ENCODE data around the gene FUZ.

Gene FUZ

DNA sequence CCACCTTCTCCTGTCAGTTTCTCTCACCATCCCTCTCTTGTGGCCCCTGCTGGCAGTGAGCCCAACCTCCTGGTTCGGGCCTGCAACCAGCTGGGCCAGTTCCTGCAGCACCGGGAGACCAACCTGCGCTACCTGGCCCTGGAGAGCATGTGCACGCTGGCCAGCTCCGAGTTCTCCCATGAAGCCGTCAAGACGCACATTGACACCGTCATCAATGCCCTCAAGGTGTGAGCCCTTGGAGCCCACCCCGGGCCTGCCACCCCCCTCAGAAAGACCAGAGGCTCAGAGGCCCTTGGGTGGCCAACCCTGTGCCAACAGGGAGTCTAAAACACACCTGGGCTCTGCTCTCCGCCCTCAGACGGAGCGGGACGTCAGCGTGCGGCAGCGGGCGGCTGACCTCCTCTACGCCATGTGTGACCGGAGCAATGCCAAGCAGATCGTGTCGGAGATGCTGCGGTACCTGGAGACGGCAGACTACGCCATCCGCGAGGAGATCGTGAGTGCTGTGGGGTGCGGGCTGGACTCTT, 13.8 kb downstream of the FUZ start:
- Histone ChIP-seq H3K9ac (ENCODE audit: low read depth in 1 of 2, low read length in 2 of 2) (no peak overlapping the region), H3K4me3 (ENCODE audit: low read depth in 1 of 2, low read length in 2 of 2) (no peak overlapping the region), H3K4me1 (ENCODE audit: control insufficient read depth in 1 of 2, insufficient read depth in 2 of 2, low read length in 2 of 2) (no peaks in the 10 kb centered on the region), H3K36me3 (ENCODE audit: control insufficient read depth in 1 of 2, insufficient read depth in 2 of 2, low read length in 2 of 2) (peaks cover 42 to 81% of the 10 kb centered on the region in 2 donors), H3K9me3 (ENCODE audit: control insufficient read depth in 1 of 2, low read length in 2 of 2) (no peaks in the 10 kb centered on the region), H3K27ac (ENCODE audit: low read depth, low read length) (no peak overlapping the region), H3K27me3 (ENCODE audit: control insufficient read depth in 1 of 2, insufficient read depth in 2 of 2, low read length in 2 of 2) (no peaks in the 10 kb centered on the region)

- H3K36me3 ChIP-seq (ENCODE audit: control insufficient read depth in 1 of 2, insufficient read depth in 2 of 2, low read length in 2 of 2), result peaks cover 41 to 83% of the 10 kb centered on the region in 2 donors
- no peaks in the 10 kb centered on the region for H3K4me1 ChIP-seq (ENCODE audit: control insufficient read depth in 1 of 2, insufficient read depth in 2 of 2, low read length in 2 of 2)
- H3K9ac ChIP-seq (ENCODE audit: low read depth in 1 of 2, low read length in 2 of 2), result no peak overlapping the region
- H3K27ac ChIP-seq (ENCODE audit: low read depth, low read length), result no peak overlapping the region
- H3K27me3 ChIP-seq (ENCODE audit: control insufficient read depth in 1 of 2, insufficient read depth in 2 of 2, low read length in 2 of 2), result no peaks in the 10 kb centered on the region
- H3K4me3 ChIP-seq (ENCODE audit: low read depth in 1 of 2, low read length in 2 of 2), result no peak overlapping the region
- H3K9me3 ChIP-seq (ENCODE audit: control insufficient read depth in 1 of 2, low read length in 2 of 2), result no peaks in the 10 kb centered on the region
These were observed 14.5 kb downstream of the FUZ start for GRCh38 chr19:49798574-49798973.

DNA sequence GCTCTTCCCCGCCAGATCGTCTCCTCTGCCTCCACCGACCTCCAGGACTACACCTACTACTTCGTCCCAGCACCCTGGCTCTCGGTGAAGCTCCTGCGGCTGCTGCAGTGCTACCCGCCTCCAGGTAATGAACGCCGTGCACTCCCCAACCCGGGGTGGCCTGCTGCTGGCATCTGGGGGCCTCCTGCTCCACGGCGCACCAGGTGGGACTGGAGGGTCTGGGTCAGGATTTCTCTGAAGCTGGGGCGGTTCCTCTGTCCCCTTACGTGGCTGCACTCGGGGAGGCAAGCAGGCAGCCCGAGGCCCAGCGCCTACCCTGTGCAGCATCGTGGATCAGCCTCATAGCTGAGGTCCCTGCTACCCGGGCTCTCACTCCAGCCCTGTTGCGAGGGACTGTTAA, 17.5 kb downstream of the FUZ start:
- Histone ChIP-seq H3K4me1 (ENCODE audit: control insufficient read depth in 1 of 2, insufficient read depth in 2 of 2, low read length in 2 of 2) (no peaks in the 10 kb centered on the region), H3K27me3 (ENCODE audit: control insufficient read depth in 1 of 2, insufficient read depth in 2 of 2, low read length in 2 of 2) (no peaks in the 10 kb centered on the region), H3K9me3 (ENCODE audit: control insufficient read depth in 1 of 2, low read length in 2 of 2) (no peaks in the 10 kb centered on the region), H3K27ac (ENCODE audit: low read depth, low read length) (no peak overlapping the region), H3K9ac (ENCODE audit: low read depth in 1 of 2, low read length in 2 of 2) (no peak overlapping the region), H3K36me3 (ENCODE audit: control insufficient read depth in 1 of 2, insufficient read depth in 2 of 2, low read length in 2 of 2) (peaks cover 40 to 88% of the 10 kb centered on the region in 2 donors), H3K4me3 (ENCODE audit: low read depth in 1 of 2, low read length in 2 of 2) (no peak overlapping the region)

DNA sequence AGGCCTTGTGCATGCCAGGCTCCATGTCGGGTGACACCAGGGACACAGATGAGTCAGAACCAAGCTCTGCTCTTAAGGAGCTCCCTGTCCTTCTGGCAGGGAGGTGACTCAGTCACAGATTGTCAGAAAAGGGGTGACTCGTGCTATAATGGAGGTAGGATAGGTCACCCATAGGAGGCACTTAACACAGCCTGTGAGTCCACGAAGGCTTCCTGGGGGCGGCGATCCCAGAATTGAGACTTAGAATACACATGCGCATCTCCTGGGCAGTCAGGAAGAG, 19.6 kb downstream of the FUZ start:
- no peaks in the 10 kb centered on the region for H3K27me3 ChIP-seq (ENCODE audit: control insufficient read depth in 1 of 2, insufficient read depth in 2 of 2, low read length in 2 of 2)
- no peak overlapping the region for H3K4me3 ChIP-seq (ENCODE audit: low read depth in 1 of 2, low read length in 2 of 2)
- H3K4me1 ChIP-seq (ENCODE audit: control insufficient read depth in 1 of 2, insufficient read depth in 2 of 2, low read length in 2 of 2), result no peaks in the 10 kb centered on the region
- peaks cover 34 to 84% of the 10 kb centered on the region in 2 donors for H3K36me3 ChIP-seq (ENCODE audit: control insufficient read depth in 1 of 2, insufficient read depth in 2 of 2, low read length in 2 of 2)
- H3K9me3 ChIP-seq (ENCODE audit: control insufficient read depth in 1 of 2, low read length in 2 of 2), result no peaks in the 10 kb centered on the region
- no peak overlapping the region for H3K9ac ChIP-seq (ENCODE audit: low read depth in 1 of 2, low read length in 2 of 2)
- no peak overlapping the region for H3K27ac ChIP-seq (ENCODE audit: low read depth, low read length)

DNA sequence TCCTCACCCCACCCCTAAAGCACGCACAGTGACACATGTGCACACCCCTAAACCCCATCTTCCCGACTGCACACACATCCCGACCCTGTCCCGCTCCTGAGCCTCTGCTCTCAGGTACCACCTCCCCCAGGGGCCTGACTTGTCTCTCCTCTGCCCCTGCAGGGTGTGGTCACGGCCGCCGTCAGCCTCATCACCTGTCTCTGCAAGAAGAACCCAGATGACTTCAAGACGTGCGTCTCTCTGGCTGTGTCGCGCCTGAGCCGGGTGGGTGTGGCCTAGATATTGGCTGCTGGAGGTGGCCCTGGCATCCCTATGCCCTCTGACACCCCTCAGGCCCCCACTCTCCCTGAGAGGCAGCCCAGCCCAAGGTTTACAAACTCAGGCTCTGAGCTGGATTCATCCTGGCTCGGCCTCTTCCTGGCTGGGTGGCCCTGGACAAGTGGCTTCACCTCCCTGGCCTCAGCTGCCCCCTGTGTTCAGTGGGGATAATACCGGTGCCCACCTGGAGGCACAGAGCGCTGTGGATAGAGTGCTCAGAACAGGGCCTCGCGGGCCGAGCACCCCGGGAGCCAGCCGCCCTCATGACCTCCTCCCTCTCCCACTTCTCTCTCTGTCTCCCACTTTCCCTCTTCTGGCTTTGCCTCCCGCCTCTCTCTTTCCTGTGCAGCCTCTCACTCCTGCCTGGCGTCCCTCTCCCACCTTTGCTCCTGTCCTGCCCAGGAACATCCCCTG, 20.1 kb downstream of the FUZ start:
- no peaks in the 10 kb centered on the region for H3K9me3 ChIP-seq (ENCODE audit: control insufficient read depth in 1 of 2, low read length in 2 of 2)
- H3K9ac ChIP-seq (ENCODE audit: low read depth in 1 of 2, low read length in 2 of 2), result no peak overlapping the region
- H3K27ac ChIP-seq (ENCODE audit: low read depth, low read length), result no peak overlapping the region
- H3K27me3 ChIP-seq (ENCODE audit: control insufficient read depth in 1 of 2, insufficient read depth in 2 of 2, low read length in 2 of 2), result no peaks in the 10 kb centered on the region
- H3K4me1 ChIP-seq (ENCODE audit: control insufficient read depth in 1 of 2, insufficient read depth in 2 of 2, low read length in 2 of 2), result no peaks in the 10 kb centered on the region
- H3K36me3 ChIP-seq (ENCODE audit: control insufficient read depth in 1 of 2, insufficient read depth in 2 of 2, low read length in 2 of 2), result peaks cover 29 to 84% of the 10 kb centered on the region in 2 donors
- H3K4me3 ChIP-seq (ENCODE audit: low read depth in 1 of 2, low read length in 2 of 2), result no peak overlapping the region

DNA sequence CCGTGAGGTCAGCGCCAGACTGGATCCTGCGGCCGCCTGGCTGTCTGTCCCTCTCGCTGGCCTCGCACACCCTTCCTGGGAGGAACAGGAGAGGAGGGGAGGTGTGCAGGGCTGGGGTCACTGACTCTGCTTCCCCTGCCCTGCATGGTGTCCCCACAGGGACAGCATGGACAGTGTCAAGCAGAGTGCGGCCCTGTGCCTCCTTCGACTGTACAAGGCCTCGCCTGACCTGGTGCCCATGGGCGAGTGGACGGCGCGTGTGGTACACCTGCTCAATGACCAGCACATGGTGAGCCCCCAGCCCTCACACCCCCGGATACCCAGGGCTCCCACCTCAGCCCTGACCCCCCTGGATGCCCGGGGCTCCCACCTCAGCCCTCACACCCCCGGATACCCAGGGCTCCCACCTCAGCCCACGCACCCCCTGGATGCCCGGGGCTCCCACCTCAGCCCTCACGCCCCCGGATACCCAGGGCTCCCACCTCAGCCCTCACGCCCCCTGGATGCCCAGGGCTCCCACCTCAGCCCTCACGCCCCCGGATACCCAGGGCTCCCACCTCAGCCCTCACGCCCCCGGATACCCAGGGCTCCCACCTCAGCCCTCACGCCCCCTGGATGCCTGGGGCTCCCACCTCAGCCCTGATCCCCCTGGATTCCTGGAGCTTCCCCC, 21.2 kb downstream of the FUZ start:
- peaks cover 24 to 78% of the 10 kb centered on the region in 2 donors for H3K36me3 ChIP-seq (ENCODE audit: control insufficient read depth in 1 of 2, insufficient read depth in 2 of 2, low read length in 2 of 2)

GRCh38 chr19:49790866-49791265, 22.2 kb downstream of the FUZ start:
- no peak overlapping the region for H3K9ac ChIP-seq (ENCODE audit: low read depth in 1 of 2, low read length in 2 of 2)
- H3K9me3 ChIP-seq (ENCODE audit: control insufficient read depth in 1 of 2, low read length in 2 of 2), result no peaks in the 10 kb centered on the region
- H3K27ac ChIP-seq (ENCODE audit: low read depth, low read length), result no peak overlapping the region
- peaks cover 0 to 5% of the 10 kb centered on the region in 2 donors for H3K4me1 ChIP-seq (ENCODE audit: control insufficient read depth in 1 of 2, insufficient read depth in 2 of 2, low read length in 2 of 2)
- H3K36me3 ChIP-seq (ENCODE audit: control insufficient read depth in 1 of 2, insufficient read depth in 2 of 2, low read length in 2 of 2), result peaks cover 14 to 68% of the 10 kb centered on the region in 2 donors
- no peaks in the 10 kb centered on the region for H3K27me3 ChIP-seq (ENCODE audit: control insufficient read depth in 1 of 2, insufficient read depth in 2 of 2, low read length in 2 of 2)
- no peak overlapping the region for H3K4me3 ChIP-seq (ENCODE audit: low read depth in 1 of 2, low read length in 2 of 2)

More for the DNA sequence above, 21.2 kb downstream of the FUZ start:
- Histone ChIP-seq H3K9me3 (ENCODE audit: control insufficient read depth in 1 of 2, low read length in 2 of 2) (no peaks in the 10 kb centered on the region), H3K4me3 (ENCODE audit: low read depth in 1 of 2, low read length in 2 of 2) (no peak overlapping the region), H3K9ac (ENCODE audit: low read depth in 1 of 2, low read length in 2 of 2) (no peak overlapping the region), H3K27me3 (ENCODE audit: control insufficient read depth in 1 of 2, insufficient read depth in 2 of 2, low read length in 2 of 2) (no peaks in the 10 kb centered on the region), H3K4me1 (ENCODE audit: control insufficient read depth in 1 of 2, insufficient read depth in 2 of 2, low read length in 2 of 2) (no peaks in the 10 kb centered on the region), H3K27ac (ENCODE audit: low read depth, low read length) (no peak overlapping the region)

GRCh38 chr19:49788857-49789256, 24.2 kb downstream of the FUZ start:
- peaks cover 0 to 5% of the 10 kb centered on the region in 2 donors for H3K4me1 ChIP-seq (ENCODE audit: control insufficient read depth in 1 of 2, insufficient read depth in 2 of 2, low read length in 2 of 2)
- peaks cover 9 to 62% of the 10 kb centered on the region in 2 donors for H3K36me3 ChIP-seq (ENCODE audit: control insufficient read depth in 1 of 2, insufficient read depth in 2 of 2, low read length in 2 of 2)
- no peaks in the 10 kb centered on the region for H3K9me3 ChIP-seq (ENCODE audit: control insufficient read depth in 1 of 2, low read length in 2 of 2)
- H3K9ac ChIP-seq (ENCODE audit: low read depth in 1 of 2, low read length in 2 of 2), result no peak overlapping the region
- no peak overlapping the region for H3K27ac ChIP-seq (ENCODE audit: low read depth, low read length)
- H3K27me3 ChIP-seq (ENCODE audit: control insufficient read depth in 1 of 2, insufficient read depth in 2 of 2, low read length in 2 of 2), result no peaks in the 10 kb centered on the region
- H3K4me3 ChIP-seq (ENCODE audit: low read depth in 1 of 2, low read length in 2 of 2), result no peak overlapping the region

DNA sequence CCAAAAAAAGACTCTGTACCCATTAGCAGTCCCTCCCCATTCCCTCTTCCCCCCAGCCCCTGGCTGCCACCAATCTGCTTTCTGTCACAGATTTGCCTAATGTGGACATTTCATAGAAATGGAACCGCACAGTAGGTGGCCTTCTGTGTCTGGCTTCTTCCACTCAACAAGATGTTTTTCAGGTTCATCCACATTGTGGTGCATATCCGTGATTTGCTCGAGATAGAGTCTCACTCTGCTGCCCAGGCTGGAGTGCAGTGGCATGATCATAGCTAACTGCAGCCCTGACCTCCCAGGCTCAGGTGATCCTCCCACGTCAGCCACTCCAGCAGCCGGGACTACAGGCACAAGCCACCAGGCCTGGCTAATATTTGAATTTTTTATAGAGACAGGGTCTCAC, 25.3 kb downstream of the FUZ start:
- H3K36me3 ChIP-seq (ENCODE audit: control insufficient read depth in 1 of 2, insufficient read depth in 2 of 2, low read length in 2 of 2), result peaks cover 8 to 63% of the 10 kb centered on the region in 2 donors
- H3K4me3 ChIP-seq (ENCODE audit: low read depth in 1 of 2, low read length in 2 of 2), result no peak overlapping the region
- peaks cover 0 to 5% of the 10 kb centered on the region in 2 donors for H3K4me1 ChIP-seq (ENCODE audit: control insufficient read depth in 1 of 2, insufficient read depth in 2 of 2, low read length in 2 of 2)
- H3K9me3 ChIP-seq (ENCODE audit: control insufficient read depth in 1 of 2, low read length in 2 of 2), result no peaks in the 10 kb centered on the region
- no peak overlapping the region for H3K27ac ChIP-seq (ENCODE audit: low read depth, low read length)
- no peak overlapping the region for H3K9ac ChIP-seq (ENCODE audit: low read depth in 1 of 2, low read length in 2 of 2)
- no peaks in the 10 kb centered on the region for H3K27me3 ChIP-seq (ENCODE audit: control insufficient read depth in 1 of 2, insufficient read depth in 2 of 2, low read length in 2 of 2)

DNA sequence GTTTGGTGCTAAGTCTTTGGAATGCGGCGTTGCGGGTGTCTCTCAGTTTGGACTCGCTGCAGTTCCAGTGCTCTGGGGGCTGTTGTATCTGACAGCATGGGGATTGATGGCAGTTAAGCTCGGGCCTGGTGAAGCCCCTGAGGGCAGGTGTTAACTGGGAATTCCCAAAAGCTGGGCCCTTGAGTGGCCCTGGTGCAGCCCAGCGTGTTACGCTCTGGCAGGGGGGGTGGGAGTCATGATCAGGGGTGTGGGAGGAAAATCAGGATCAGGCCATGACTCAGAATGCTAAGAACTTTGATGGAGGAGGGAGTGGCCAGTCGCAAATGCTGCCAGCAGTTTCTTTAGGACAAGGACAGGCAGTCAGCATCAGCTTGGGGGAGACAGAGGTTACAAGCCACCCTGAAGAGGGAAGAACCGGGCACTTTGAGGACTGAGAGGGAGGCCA, 26.7 kb downstream of the FUZ start:
- H3K9ac ChIP-seq (ENCODE audit: low read depth in 1 of 2, low read length in 2 of 2), result no peak overlapping the region
- peaks cover 11 to 56% of the 10 kb centered on the region in 2 donors for H3K36me3 ChIP-seq (ENCODE audit: control insufficient read depth in 1 of 2, insufficient read depth in 2 of 2, low read length in 2 of 2)
- peaks cover 0 to 5% of the 10 kb centered on the region in 2 donors for H3K4me1 ChIP-seq (ENCODE audit: control insufficient read depth in 1 of 2, insufficient read depth in 2 of 2, low read length in 2 of 2)
- no peaks in the 10 kb centered on the region for H3K27me3 ChIP-seq (ENCODE audit: control insufficient read depth in 1 of 2, insufficient read depth in 2 of 2, low read length in 2 of 2)
- no peaks in the 10 kb centered on the region for H3K9me3 ChIP-seq (ENCODE audit: control insufficient read depth in 1 of 2, low read length in 2 of 2)
- no peak overlapping the region for H3K4me3 ChIP-seq (ENCODE audit: low read depth in 1 of 2, low read length in 2 of 2)
- no peak overlapping the region for H3K27ac ChIP-seq (ENCODE audit: low read depth, low read length)

All from duodenal mucosa (tissue), 2 donors.